Gastrocnemius medialis (tissue), 4 donors: ENCODE data around the gene KCNG1.

Source experiments
- CTCF ChIP-seq, 5 experiments: fragments of 450-650 bp in 3 of 5; fragments of 200-600 bp in 2 of 5; sonication (generic) in 2 of 5; IDR thresholded peaks in 4 of 5; conservative IDR thresholded peaks in 1 of 5; 1 replicate in 4 of 5; 2 replicates in 1 of 5; pipeline ENCODE4 v1.5.1; 2016 to 2019; ENCODE audit warnings: antibody characterized with exemption in 5 of 5, mild to moderate bottlenecking in 3 of 5, moderate library complexity in 3 of 5
- POLR2A ChIP-seq, 2 donors: fragments of 450-650 bp; IDR thresholded peaks; one replicate each; pipeline ENCODE4 v1.6.1; 2017; ENCODE audit warnings: antibody characterized with exemption in 2 of 2, mild to moderate bottlenecking in 2 of 2, moderate library complexity in 2 of 2

GRCh38 chr20:51020657-51021056 lies 2.2 kb downstream of the KCNG1 start:
- TF ChIP-seq CTCF (IDR thresholded peaks at IDR 0.05 in 4 of 5, conservative IDR thresholded peaks at IDR 0.05 in 1 of 5), result no peak
- no peak for TF ChIP-seq POLR2A (IDR thresholded peaks at IDR 0.05)
